GM12878 (cell line): ENCODE measurements around the gene NUFIP1. TPM values are rescaled to one million over a fixed set of nuclear protein-coding genes. Genes with fewer than 3 reads are reported as not detected.

Experiments used
- ATAC-seq: fragments of 200-7000 bp; cut with Tn5 transposase; 3 replicates; pipeline ENCODE4 v1.9.1; 2020; ENCODE audit warnings: mild to moderate bottlenecking, moderate library complexity
- BruUV-seq: library from RNA; stranded (reverse); fragments of 400-500 nt; replicated peaks from 2 replicates; lab custom pipeline; 2021; lab: Mats Ljungman, UMichigan
- CTCF ChIA-PET: fragments of 300-600 bp; sonication (Branson Sonifier 250); formaldehyde crosslinking; extraction: SDS; loops from one replicate; lab custom pipeline; 2021; ENCODE audit warnings: inconsistent platforms; lab: Yijun Ruan, JAX
- POLR2A ChIA-PET: fragments of 350-600 bp; formaldehyde crosslinking; extraction: SDS; loops from one replicate; lab custom pipeline; 2021; ENCODE audit warnings: inconsistent platforms; lab: Charles Lee
- RAD21 ChIA-PET: fragments of 300-600 bp; sonication (Branson Sonifier 250); formaldehyde crosslinking; loops from one replicate; lab custom pipeline; 2023; ENCODE audit warnings: antibody characterized with exemption; ENCODE audit not compliant: unreplicated experiment; lab: Charles Lee
- SMC1A ChIA-PET: fragments of 300-600 bp; sonication (Branson Sonifier 250); formaldehyde crosslinking; loops from one replicate; lab custom pipeline; 2023; ENCODE audit not compliant: unreplicated experiment, uncharacterized antibody; lab: Charles Lee
- DNase-seq: peaks from one replicate; pipeline ENCODE4 v3.0.0-alpha.2; 2011; ENCODE audit warnings: low read depth, low spot score
- FAIRE-seq: peaks from 3 replicates; lab custom pipeline; 2011; peaks lifted over from hg19 to GRCh38; lab: Jason Lieb, UNC
- H2AFZ ChIP-seq: 2 replicates; pipeline ENCODE4 v1.6.0; 2011; ENCODE audit warnings: low read depth, low read length, control low read depth; ENCODE audit not compliant: control insufficient read depth
- H3K27ac ChIP-seq: 2 replicates; pipeline ENCODE4 v1.5.1; 2011; ENCODE audit warnings: control low read depth; ENCODE audit not compliant: control insufficient read depth, insufficient read depth
- H3K27me3 ChIP-seq, 2 experiments: replicated peaks in 1 of 2; 2 replicates each; pipeline versions ENCODE4 v1.6.0 to v1.6.1; 2011; ENCODE audit warnings: low read length in 1 of 2; ENCODE audit not compliant: control insufficient read depth in 2 of 2, insufficient read depth in 2 of 2
- H3K36me3 ChIP-seq, 2 experiments: 2 replicates each; pipeline ENCODE4 v1.5.1; 2011; ENCODE audit warnings: low read length in 1 of 2; ENCODE audit not compliant: control insufficient read depth in 2 of 2, insufficient read depth in 2 of 2
- H3K4me1 ChIP-seq: 2 replicates; pipeline ENCODE4 v1.6.1; 2011; ENCODE audit warnings: mild to moderate bottlenecking, low read length, moderate library complexity, mixed read lengths; ENCODE audit not compliant: control insufficient read depth, insufficient read depth
- H3K4me2 ChIP-seq: 2 replicates; pipeline ENCODE4 v1.6.0; 2011; ENCODE audit warnings: control low read depth; ENCODE audit not compliant: control insufficient read depth, insufficient read depth
- H3K4me3 ChIP-seq: fragments of 200-600 bp; sonication (generic); 2 replicates; pipeline ENCODE4 v1.5.1; 2016
- H3K79me2 ChIP-seq: 2 replicates; pipeline ENCODE4 v1.6.0; 2011; ENCODE audit warnings: low read length; ENCODE audit not compliant: control insufficient read depth, insufficient read depth
- H3K9ac ChIP-seq: 2 replicates; pipeline ENCODE4 v1.8.0; 2011; ENCODE audit warnings: low read length, control low read depth, mixed read lengths; ENCODE audit not compliant: control insufficient read depth, insufficient read depth
- H3K9me3 ChIP-seq: replicated peaks from 3 replicates; pipeline ENCODE4 v1.5.1; 2011; ENCODE audit warnings: mild to moderate bottlenecking, low read length; ENCODE audit not compliant: control insufficient read depth, insufficient read depth
- H4K20me1 ChIP-seq: 2 replicates; pipeline ENCODE4 v1.6.0; 2011; ENCODE audit not compliant: control insufficient read depth, insufficient read depth
- BMI1 ChIP-seq: fragments of 450-650 bp; IDR thresholded peaks from 2 replicates; pipeline ENCODE4 v1.6.1; 2016; ENCODE audit warnings: mild to moderate bottlenecking, moderate library complexity, borderline replicate concordance
- CBFB ChIP-seq: IDR thresholded peaks from 2 replicates; pipeline ENCODE4 v1.6.1; 2016; ENCODE audit warnings: antibody characterized with exemption, low read depth
- CREB1 ChIP-seq: IDR thresholded peaks from 2 replicates; pipeline ENCODE4 v1.6.1; 2012; ENCODE audit warnings: low read depth, mild to moderate bottlenecking, inconsistent platforms
- EED ChIP-seq: sonication (generic); IDR thresholded peaks from 2 replicates; pipeline ENCODE4 v1.6.1; 2016; ENCODE audit warnings: antibody characterized with exemption, low read depth
- EP300 ChIP-seq, 2 experiments: fragments of 150-350 bp in 1 of 2; IDR thresholded peaks; 2 replicates each; pipeline ENCODE4 v1.6.1; 2011 to 2012; ENCODE audit warnings: low read depth in 2 of 2, low read length in 2 of 2, borderline replicate concordance in 1 of 2, improper control_type of control experiment in 1 of 2, inconsistent platforms in 1 of 2; ENCODE audit not compliant: control insufficient read depth in 1 of 2
- JUNB ChIP-seq: IDR thresholded peaks from 2 replicates; pipeline ENCODE4 v1.6.1; 2016; ENCODE audit warnings: antibody characterized with exemption, mild to moderate bottlenecking
- KAT2A ChIP-seq: conservative IDR thresholded peaks from 2 replicates; pipeline ENCODE4 v1.6.1; 2011; ENCODE audit warnings: low read depth, low read length; ENCODE audit not compliant: control insufficient read depth
- MEF2A ChIP-seq: IDR thresholded peaks from 2 replicates; pipeline ENCODE4 v1.6.1; 2011; ENCODE audit warnings: low read depth, mild to moderate bottlenecking, low read length, moderate library complexity; ENCODE audit not compliant: insufficient read depth
- NFIC ChIP-seq: IDR thresholded peaks from 2 replicates; pipeline ENCODE4 v1.6.1; 2012; ENCODE audit warnings: low read depth, mild to moderate bottlenecking, inconsistent platforms, low read length, moderate library complexity
- PKNOX1 ChIP-seq: fragments of 450-650 bp; IDR thresholded peaks from 2 replicates; pipeline ENCODE4 v1.6.1; 2016; ENCODE audit warnings: mild to moderate bottlenecking
- PML ChIP-seq: IDR thresholded peaks from 2 replicates; pipeline ENCODE4 v1.6.1; 2012; ENCODE audit warnings: low read length, inconsistent platforms
- SUPT20H ChIP-seq: IDR thresholded peaks from 2 replicates; pipeline ENCODE4 v1.6.1; 2011; ENCODE audit warnings: low read depth, mild to moderate bottlenecking, low read length, moderate library complexity, borderline replicate concordance; ENCODE audit not compliant: control insufficient read depth
- ZZZ3 ChIP-seq: IDR thresholded peaks from 2 replicates; pipeline ENCODE4 v1.6.1; 2011; ENCODE audit warnings: low read depth; ENCODE audit not compliant: control insufficient read depth, insufficient read length
- WGBS: methylation state at CpG from one replicate; pipeline ENCODE4 v1.1.6; 2016; ENCODE audit warnings: low lambda C conversion rate; ENCODE audit not compliant: insufficient replicate concordance, insufficient coverage; ENCODE audit errors: missing lambda C conversion rate; 5-methylcytosine and 5-hydroxymethylcytosine counted together
- in situ Hi-C: fragments of 300-500 bp; cut with MboI; formaldehyde crosslinking; loops from 9 replicates; pipeline ENCODE4 v1.14.3; 2018; ENCODE audit warnings: mixed read lengths
- intact Hi-C: fragments of 100-400 bp; cut with micrococcal nuclease; formaldehyde crosslinking; loops from one replicate; pipeline ENCODE4 v1.14.2; 2022; ENCODE audit not compliant: unreplicated experiment
- polyA plus RNA-seq, 11 experiments: library from polyadenylated mRNA; depleted of rRNA in 4 of 11; unstranded in 6 of 11; stranded (reverse) in 5 of 11; fragments of >200 nt; fragmentation: Nextera tagmentation in 4 of 11; fragmentation: Illumina TruSeq in 1 of 11; extraction: Ambion mirVana in 4 of 11; extraction: Trizol in 1 of 11; gene quantifications; 1 replicate in 1 of 11; 2 replicates in 10 of 11; pipeline versions ENCODE4 v1.2.1 to v1.2.3, GENCODE V29; 2011 to 2016; ENCODE audit warnings: inconsistent platforms in 2 of 11, missing spikeins in 2 of 11, low read depth in 1 of 11
- total RNA-seq, 4 experiments: library from RNA; depleted of rRNA in 3 of 4; stranded (reverse); fragments of >200 nt in 3 of 4; fragmentation: Illumina TruSeq in 1 of 4; extraction: Trizol in 1 of 4; gene quantifications; 2 replicates each; pipeline versions ENCODE4 v1.2.1 to v1.2.3, GENCODE V29; 2013 to 2021
- TF ChIP-seq, protein P1 (sequence below): fragments of 450-650 bp; formaldehyde crosslinking; IDR thresholded peaks from 2 replicates; pipeline ENCODE4 v1.4.0; 2022; ENCODE audit warnings: mild to moderate bottlenecking, moderate library complexity
- TF ChIP-seq, protein P2 (sequence below): IDR thresholded peaks from 2 replicates; pipeline ENCODE4 v1.6.1; 2012; ENCODE audit warnings: mild to moderate bottlenecking, low read depth, low read length

Gene NUFIP1
- total and polyA plus RNA-seq, 10 of the 15 experiments (the other 5 are each of a cell fraction or from before 2014, with no cell fraction given): 2.5 to 11.2 (median 7.0) TPM

DNA sequence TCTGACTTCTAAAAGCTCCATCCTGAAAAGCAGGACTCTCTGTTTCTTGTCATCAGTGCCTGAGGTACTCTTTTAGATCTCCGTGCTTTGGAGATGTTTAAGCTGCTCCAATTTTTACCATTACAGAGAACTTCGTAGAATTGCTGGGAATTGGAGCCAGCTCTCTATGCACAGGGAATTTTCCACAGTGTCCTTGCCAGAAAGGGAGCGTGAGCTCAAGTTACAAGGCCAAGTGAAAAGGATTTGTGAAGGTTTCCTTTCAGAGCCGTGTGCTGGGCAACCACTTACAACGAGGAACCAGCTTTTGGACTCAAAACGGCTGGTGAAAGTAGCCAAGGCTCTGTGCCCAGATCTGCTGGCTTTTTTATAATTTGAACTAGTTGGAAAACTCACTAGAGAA is 82.6 kb downstream of the NUFIP1 start:
- BruUV-seq: no TSS peak
- RAD21 ChIA-PET: no interaction called here
- ATAC-seq (no peak), FAIRE-seq (no peak), DNase-seq (no peak)
- POLR2A ChIA-PET: no interaction called here
- no peaks in the 10 kb centered on the region for H4K20me1 ChIP-seq
- no peaks in the 10 kb centered on the region for H3K36me3 ChIP-seq
- SMC1A ChIA-PET: interaction anchor here (1.1 to 1.2 kb wide), 2 partner anchors 11 to 100 kb away, joined by 3 read pairs; no protein-coding TSS in a partner anchor
- intact Hi-C loops (no loop called here), in situ Hi-C loops (no loop called here)
- H3K4me3 ChIP-seq: no peak overlapping the region
- no peak overlapping the region for H3K9ac ChIP-seq
- no peaks in the 10 kb centered on the region; the same call in 2 of the 3 replicates for H3K9me3 ChIP-seq
- TF ChIP-seq, protein P1, sequence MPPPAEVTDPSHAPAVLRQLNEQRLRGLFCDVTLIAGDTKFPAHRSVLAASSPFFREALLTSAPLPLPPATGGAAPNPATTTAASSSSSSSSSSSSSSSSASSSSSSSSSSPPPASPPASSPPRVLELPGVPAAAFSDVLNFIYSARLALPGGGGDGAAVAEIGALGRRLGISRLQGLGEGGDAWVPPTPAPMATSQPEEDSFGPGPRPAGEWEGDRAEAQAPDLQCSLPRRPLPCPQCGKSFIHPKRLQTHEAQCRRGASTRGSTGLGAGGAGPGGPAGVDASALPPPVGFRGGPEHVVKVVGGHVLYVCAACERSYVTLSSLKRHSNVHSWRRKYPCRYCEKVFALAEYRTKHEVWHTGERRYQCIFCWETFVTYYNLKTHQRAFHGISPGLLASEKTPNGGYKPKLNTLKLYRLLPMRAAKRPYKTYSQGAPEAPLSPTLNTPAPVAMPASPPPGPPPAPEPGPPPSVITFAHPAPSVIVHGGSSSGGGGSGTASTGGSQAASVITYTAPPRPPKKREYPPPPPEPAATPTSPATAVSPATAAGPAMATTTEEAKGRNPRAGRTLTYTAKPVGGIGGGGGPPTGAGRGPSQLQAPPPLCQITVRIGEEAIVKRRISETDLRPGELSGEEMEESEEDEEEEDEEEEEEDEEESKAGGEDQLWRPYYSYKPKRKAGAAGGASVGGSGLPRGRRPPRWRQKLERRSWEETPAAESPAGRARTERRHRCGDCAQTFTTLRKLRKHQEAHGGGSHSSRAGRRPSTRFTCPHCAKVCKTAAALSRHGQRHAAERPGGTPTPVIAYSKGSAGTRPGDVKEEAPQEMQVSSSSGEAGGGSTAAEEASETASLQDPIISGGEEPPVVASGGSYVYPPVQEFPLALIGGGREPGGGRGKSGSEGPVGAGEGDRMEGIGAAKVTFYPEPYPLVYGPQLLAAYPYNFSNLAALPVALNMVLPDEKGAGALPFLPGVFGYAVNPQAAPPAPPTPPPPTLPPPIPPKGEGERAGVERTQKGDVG (CRISPR knock-in tag): no peak
- TF ChIP-seq NFIC: no peak
- no peak for TF ChIP-seq SUPT20H
- no peak for TF ChIP-seq EED
- no peak for TF ChIP-seq BMI1
- TF ChIP-seq EP300 (IDR thresholded peaks at IDR 0.05; ENCODE audit: borderline replicate concordance in 1 of 2, control insufficient read depth in 1 of 2, low read depth in 2 of 2, low read length in 2 of 2): no peak
- no peak for TF ChIP-seq PKNOX1
- no peak for TF ChIP-seq CREB1
- no peak for TF ChIP-seq PML
- TF ChIP-seq, protein P2, sequence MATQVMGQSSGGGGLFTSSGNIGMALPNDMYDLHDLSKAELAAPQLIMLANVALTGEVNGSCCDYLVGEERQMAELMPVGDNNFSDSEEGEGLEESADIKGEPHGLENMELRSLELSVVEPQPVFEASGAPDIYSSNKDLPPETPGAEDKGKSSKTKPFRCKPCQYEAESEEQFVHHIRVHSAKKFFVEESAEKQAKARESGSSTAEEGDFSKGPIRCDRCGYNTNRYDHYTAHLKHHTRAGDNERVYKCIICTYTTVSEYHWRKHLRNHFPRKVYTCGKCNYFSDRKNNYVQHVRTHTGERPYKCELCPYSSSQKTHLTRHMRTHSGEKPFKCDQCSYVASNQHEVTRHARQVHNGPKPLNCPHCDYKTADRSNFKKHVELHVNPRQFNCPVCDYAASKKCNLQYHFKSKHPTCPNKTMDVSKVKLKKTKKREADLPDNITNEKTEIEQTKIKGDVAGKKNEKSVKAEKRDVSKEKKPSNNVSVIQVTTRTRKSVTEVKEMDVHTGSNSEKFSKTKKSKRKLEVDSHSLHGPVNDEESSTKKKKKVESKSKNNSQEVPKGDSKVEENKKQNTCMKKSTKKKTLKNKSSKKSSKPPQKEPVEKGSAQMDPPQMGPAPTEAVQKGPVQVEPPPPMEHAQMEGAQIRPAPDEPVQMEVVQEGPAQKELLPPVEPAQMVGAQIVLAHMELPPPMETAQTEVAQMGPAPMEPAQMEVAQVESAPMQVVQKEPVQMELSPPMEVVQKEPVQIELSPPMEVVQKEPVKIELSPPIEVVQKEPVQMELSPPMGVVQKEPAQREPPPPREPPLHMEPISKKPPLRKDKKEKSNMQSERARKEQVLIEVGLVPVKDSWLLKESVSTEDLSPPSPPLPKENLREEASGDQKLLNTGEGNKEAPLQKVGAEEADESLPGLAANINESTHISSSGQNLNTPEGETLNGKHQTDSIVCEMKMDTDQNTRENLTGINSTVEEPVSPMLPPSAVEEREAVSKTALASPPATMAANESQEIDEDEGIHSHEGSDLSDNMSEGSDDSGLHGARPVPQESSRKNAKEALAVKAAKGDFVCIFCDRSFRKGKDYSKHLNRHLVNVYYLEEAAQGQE: no peak
- TF ChIP-seq ZZZ3: no peak
- no peak for TF ChIP-seq CBFB
- no peak for TF ChIP-seq MEF2A
- no peak for TF ChIP-seq KAT2A
- TF ChIP-seq JUNB: no peak
- H3K4me2 ChIP-seq: no peak overlapping the region
- WGBS: 37% methylated on average over 6 of the region's 6 CpGs
- H2AFZ ChIP-seq: no peak overlapping the region
- peaks cover 0 to 3% of the 10 kb centered on the region in 2 experiments; a peak in 2 of 4 replicates for H3K27me3 ChIP-seq
- peaks cover 4% of the 10 kb centered on the region; the same call in 1 of the 2 replicates for H3K4me1 ChIP-seq
- H3K27ac ChIP-seq: no peak overlapping the region
- CTCF ChIA-PET: interaction anchor here (1.0 kb wide), 1 partner anchor 18 kb away, joined by 3 read pairs; no protein-coding TSS in a partner anchor
- H3K79me2 ChIP-seq: no peaks in the 10 kb centered on the region
